ENCODE measurements around the gene ATP6V0A4.

The ATP6V0A4 gene

GRCh38 chr7:138716889-138717288 lies 81.1 kb downstream of the ATP6V0A4 start:
- FAIRE-seq (no peak), DNase-seq (ENCODE audit: insufficient read length, low spot score) (no peak)
- TF ChIP-seq POU2F2 (IDR thresholded peaks at IDR 0.05; ENCODE audit: low read depth, low read length) (no peak), PAX5 (IDR thresholded peaks at IDR 0.05; ENCODE audit: insufficient read depth, low read length, severe bottlenecking) (no peak), POLR2AphosphoS5 (IDR thresholded peaks at IDR 0.05; ENCODE audit: low read depth, low read length) (no peak), SPI1 (IDR thresholded peaks at IDR 0.05; ENCODE audit: low read depth, low read length) (no peak), POLR2A (IDR thresholded peaks at IDR 0.05; ENCODE audit: low read depth, low read length) (no peak), TAF1 (IDR thresholded peaks at IDR 0.05; ENCODE audit: low read depth, low read length) (no peak)

GRCh38 chr7:138713191-138713590 lies 84.8 kb downstream of the ATP6V0A4 start:
- DNase-seq (ENCODE audit: insufficient read length, low spot score) (no peak), FAIRE-seq (no peak)
- no peak for TF ChIP-seq POU2F2 (IDR thresholded peaks at IDR 0.05; ENCODE audit: low read depth, low read length)
- no peak for TF ChIP-seq POLR2A (IDR thresholded peaks at IDR 0.05; ENCODE audit: low read depth, low read length)
- no peak for TF ChIP-seq TAF1 (IDR thresholded peaks at IDR 0.05; ENCODE audit: low read depth, low read length)
- TF ChIP-seq PAX5 (IDR thresholded peaks at IDR 0.05; ENCODE audit: insufficient read depth, low read length, severe bottlenecking): no peak
- TF ChIP-seq POLR2AphosphoS5 (IDR thresholded peaks at IDR 0.05; ENCODE audit: low read depth, low read length): no peak
- no peak for TF ChIP-seq SPI1 (IDR thresholded peaks at IDR 0.05; ENCODE audit: low read depth, low read length)

DNA sequence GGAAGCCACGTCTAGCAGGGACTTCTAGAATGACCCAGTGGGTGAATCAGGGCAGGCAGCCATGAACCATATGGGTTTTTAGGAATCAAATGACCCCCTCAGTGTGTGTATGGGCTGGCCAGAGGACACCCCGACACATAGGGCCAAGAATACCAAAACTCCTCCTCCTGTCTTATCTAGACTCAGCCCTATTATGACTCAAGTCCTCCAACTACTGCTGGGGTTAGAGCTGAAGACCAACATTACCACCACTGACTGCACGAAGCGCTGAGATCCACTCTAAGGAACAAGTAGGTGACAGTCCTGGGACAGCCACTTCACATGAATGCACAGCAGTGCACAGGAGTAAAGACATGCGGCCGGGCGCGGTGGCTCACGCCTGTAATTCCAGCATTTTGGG lies 85.3 kb downstream of the ATP6V0A4 start:
- DNase-seq (ENCODE audit: insufficient read length, low spot score) (no peak), FAIRE-seq (no peak)
- TF ChIP-seq POLR2A (IDR thresholded peaks at IDR 0.05; ENCODE audit: low read depth, low read length): no peak
- TF ChIP-seq POLR2AphosphoS5 (IDR thresholded peaks at IDR 0.05; ENCODE audit: low read depth, low read length): no peak
- no peak for TF ChIP-seq POU2F2 (IDR thresholded peaks at IDR 0.05; ENCODE audit: low read depth, low read length)
- no peak for TF ChIP-seq SPI1 (IDR thresholded peaks at IDR 0.05; ENCODE audit: low read depth, low read length)
- no peak for TF ChIP-seq PAX5 (IDR thresholded peaks at IDR 0.05; ENCODE audit: insufficient read depth, low read length, severe bottlenecking)
- TF ChIP-seq TAF1 (IDR thresholded peaks at IDR 0.05; ENCODE audit: low read depth, low read length): no peak

DNA sequence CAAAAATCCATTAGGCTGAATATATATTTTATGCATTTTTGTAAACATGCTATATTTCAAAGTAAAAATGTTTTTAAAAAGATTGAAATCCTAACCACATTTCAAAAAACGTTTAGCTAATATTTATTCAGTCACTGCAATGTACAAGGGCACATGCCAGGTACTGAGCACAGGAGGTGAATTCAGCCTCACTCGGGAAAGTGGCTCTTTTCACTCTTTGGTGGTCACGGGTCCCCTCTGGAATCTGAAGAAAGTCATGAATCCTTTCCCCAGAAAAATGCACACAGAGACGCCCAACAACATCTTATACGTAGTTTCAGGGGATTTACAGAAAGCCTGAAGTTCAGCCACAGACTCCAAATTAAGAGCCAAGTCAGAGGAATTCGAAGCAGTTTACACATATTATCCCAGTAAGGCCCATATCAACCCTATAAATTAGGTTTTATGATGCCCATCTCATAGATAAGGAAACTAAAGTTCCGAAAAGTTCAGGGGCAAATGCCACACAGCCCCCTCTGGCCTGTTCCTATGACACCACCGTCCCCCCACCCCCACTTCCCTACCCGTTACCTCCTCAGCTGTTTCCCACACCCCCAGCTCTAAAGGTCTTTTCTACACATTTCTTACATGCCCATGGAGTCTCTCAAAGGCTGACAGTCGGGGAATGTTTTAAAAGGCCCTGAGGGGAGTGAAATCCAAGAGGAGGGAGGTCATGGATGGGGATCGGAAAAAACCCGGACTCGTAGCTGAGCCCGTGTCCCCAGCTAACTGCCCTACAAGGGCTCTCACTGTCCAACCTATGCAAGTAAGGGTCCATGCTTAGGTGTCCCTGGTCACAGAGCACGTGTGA lies 87.2 kb downstream of the ATP6V0A4 start:
- DNase-seq (ENCODE audit: insufficient read length, low spot score) (no peak), FAIRE-seq (no peak)
- TF ChIP-seq POLR2AphosphoS5 (IDR thresholded peaks at IDR 0.05; ENCODE audit: low read depth, low read length): no peak
- no peak for TF ChIP-seq POU2F2 (IDR thresholded peaks at IDR 0.05; ENCODE audit: low read depth, low read length)
- no peak for TF ChIP-seq TAF1 (IDR thresholded peaks at IDR 0.05; ENCODE audit: low read depth, low read length)
- TF ChIP-seq PAX5 (IDR thresholded peaks at IDR 0.05; ENCODE audit: insufficient read depth, low read length, severe bottlenecking): no peak
- TF ChIP-seq POLR2A (IDR thresholded peaks at IDR 0.05; ENCODE audit: low read depth, low read length): no peak
- TF ChIP-seq SPI1 (IDR thresholded peaks at IDR 0.05; ENCODE audit: low read depth, low read length): no peak

- no peak for DNase-seq (ENCODE audit: insufficient read length, low spot score)
These were observed 92.8 kb downstream of the ATP6V0A4 start for GRCh38 chr7:138705167-138705566.

DNA sequence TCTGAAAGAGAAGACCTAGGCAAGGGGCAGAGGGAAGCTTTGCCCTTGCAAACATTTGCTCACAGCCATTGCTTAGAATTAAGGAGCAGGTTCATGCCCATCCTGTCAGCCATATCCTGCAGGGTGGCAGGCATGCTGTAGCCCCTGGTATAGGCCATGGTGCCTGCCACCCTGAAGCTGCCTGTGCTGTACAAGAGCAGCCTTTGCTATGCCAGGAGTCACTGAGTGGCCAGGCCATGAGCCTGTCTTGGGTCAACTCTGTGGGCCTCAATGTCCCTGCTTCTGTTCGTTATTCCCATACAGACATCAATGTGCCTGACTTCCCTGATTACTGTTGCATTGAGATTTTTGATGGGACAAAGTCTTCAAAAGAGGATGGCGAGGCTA lies 96.5 kb downstream of the ATP6V0A4 start:
- DNase-seq (ENCODE audit: insufficient read length, low spot score): no peak
- no peak for TF ChIP-seq POLR2AphosphoS5 (IDR thresholded peaks at IDR 0.05; ENCODE audit: low read depth, low read length)
- TF ChIP-seq TAF1 (IDR thresholded peaks at IDR 0.05; ENCODE audit: low read depth, low read length): no peak
- TF ChIP-seq PAX5 (IDR thresholded peaks at IDR 0.05; ENCODE audit: insufficient read depth, low read length, severe bottlenecking): no peak
- TF ChIP-seq SPI1 (IDR thresholded peaks at IDR 0.05; ENCODE audit: low read depth, low read length): no peak
- no peak for TF ChIP-seq POU2F2 (IDR thresholded peaks at IDR 0.05; ENCODE audit: low read depth, low read length)
- no peak for TF ChIP-seq POLR2A (IDR thresholded peaks at IDR 0.05; ENCODE audit: low read depth, low read length)
- no peak for FAIRE-seq

More at GRCh38 chr7:138705167-138705566, 92.8 kb downstream of the ATP6V0A4 start:
- no peak for TF ChIP-seq SPI1 (IDR thresholded peaks at IDR 0.05; ENCODE audit: low read depth, low read length)
- TF ChIP-seq TAF1 (IDR thresholded peaks at IDR 0.05; ENCODE audit: low read depth, low read length): no peak
- TF ChIP-seq POLR2A (IDR thresholded peaks at IDR 0.05; ENCODE audit: low read depth, low read length): no peak
- no peak for TF ChIP-seq POU2F2 (IDR thresholded peaks at IDR 0.05; ENCODE audit: low read depth, low read length)
- no peak for TF ChIP-seq PAX5 (IDR thresholded peaks at IDR 0.05; ENCODE audit: insufficient read depth, low read length, severe bottlenecking)
- no peak for TF ChIP-seq POLR2AphosphoS5 (IDR thresholded peaks at IDR 0.05; ENCODE audit: low read depth, low read length)
- no peak for FAIRE-seq

GRCh38 chr7:138700857-138701536 lies 97.0 kb downstream of the ATP6V0A4 start, which contains the start of gene SVOPL:
TSS of gene SVOPL (minus strand) at chr7:138701362. CDS start at chr7:138679045, 22,317 bp downstream.
- DNase-seq (ENCODE audit: insufficient read length, low spot score) (no peak), FAIRE-seq (no peak)
- no peak for TF ChIP-seq TAF1 (IDR thresholded peaks at IDR 0.05; ENCODE audit: low read depth, low read length)

DNA sequence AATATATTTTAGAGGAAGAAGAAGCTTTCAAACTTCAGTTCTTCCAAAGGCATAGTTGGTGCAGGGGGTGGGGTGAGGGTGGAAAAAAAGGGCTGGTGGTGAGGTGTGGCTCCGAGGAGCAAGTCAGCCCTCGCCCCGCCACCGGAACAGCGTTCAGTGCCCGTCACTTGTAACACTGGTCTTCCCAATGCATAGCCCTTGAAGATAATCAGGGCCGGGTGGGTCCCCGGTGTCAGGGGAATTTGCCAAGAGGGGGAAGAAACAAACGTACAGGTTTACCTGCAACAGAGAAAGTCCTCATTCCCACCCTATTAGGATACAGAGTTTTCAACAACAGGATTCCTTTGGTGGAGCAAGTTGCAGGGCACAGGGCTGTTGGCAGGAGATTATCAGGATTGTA lies 98.3 kb downstream of the ATP6V0A4 start:
- no peak for TF ChIP-seq POU2F2 (IDR thresholded peaks at IDR 0.05; ENCODE audit: low read depth, low read length)
- no peak for TF ChIP-seq POLR2A (IDR thresholded peaks at IDR 0.05; ENCODE audit: low read depth, low read length)
- TF ChIP-seq SPI1 (IDR thresholded peaks at IDR 0.05; ENCODE audit: low read depth, low read length): no peak
- no peak for TF ChIP-seq TAF1 (IDR thresholded peaks at IDR 0.05; ENCODE audit: low read depth, low read length)
- no peak for TF ChIP-seq PAX5 (IDR thresholded peaks at IDR 0.05; ENCODE audit: insufficient read depth, low read length, severe bottlenecking)
- TF ChIP-seq POLR2AphosphoS5 (IDR thresholded peaks at IDR 0.05; ENCODE audit: low read depth, low read length): no peak
- DNase-seq (ENCODE audit: insufficient read length, low spot score) (no peak), FAIRE-seq (no peak)

DNA sequence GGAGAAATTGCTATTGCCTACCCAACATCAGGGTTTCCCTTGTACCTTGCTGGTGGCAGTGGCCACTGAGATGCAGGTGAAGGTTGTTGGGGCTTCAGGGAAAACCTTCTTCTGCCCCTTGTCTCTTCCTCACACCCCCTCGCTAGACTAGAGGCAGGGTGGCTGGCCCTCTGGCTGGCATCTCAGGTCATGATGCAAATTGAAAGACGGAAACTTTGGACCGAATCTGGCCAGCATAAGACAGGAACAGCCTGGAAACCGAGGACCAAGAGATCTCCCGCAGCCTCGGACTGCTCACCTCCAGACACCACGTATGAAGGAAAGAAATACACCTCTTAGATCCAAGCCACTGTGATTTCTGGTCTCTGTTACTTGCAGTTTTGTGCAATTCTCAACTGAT lies 99.7 kb downstream of the ATP6V0A4 start:
- FAIRE-seq (no peak), DNase-seq (ENCODE audit: insufficient read length, low spot score) (no peak)
- TF ChIP-seq POLR2A (IDR thresholded peaks at IDR 0.05; ENCODE audit: low read depth, low read length) (no peak), SPI1 (IDR thresholded peaks at IDR 0.05; ENCODE audit: low read depth, low read length) (no peak), POLR2AphosphoS5 (IDR thresholded peaks at IDR 0.05; ENCODE audit: low read depth, low read length) (no peak), POU2F2 (IDR thresholded peaks at IDR 0.05; ENCODE audit: low read depth, low read length) (no peak), PAX5 (IDR thresholded peaks at IDR 0.05; ENCODE audit: insufficient read depth, low read length, severe bottlenecking) (no peak), TAF1 (IDR thresholded peaks at IDR 0.05; ENCODE audit: low read depth, low read length) (no peak)
